GM21447 (cell line): ENCODE measurements around the gene IPCEF1.

Source experiments
- ATAC-seq: cut with Tn5 transposase; IDR thresholded peaks from one replicate; pipeline ENCODE4 v1.9.1; 2021; ENCODE audit not compliant: unreplicated experiment

Gene IPCEF1

GRCh38 chr6:154373971-154374370, 17.4 kb upstream of the IPCEF1 start:
- no peak for ATAC-seq

GRCh38 chr6:154371281-154371680, 14.7 kb upstream of the IPCEF1 start:
- ATAC-seq: no peak

DNA sequence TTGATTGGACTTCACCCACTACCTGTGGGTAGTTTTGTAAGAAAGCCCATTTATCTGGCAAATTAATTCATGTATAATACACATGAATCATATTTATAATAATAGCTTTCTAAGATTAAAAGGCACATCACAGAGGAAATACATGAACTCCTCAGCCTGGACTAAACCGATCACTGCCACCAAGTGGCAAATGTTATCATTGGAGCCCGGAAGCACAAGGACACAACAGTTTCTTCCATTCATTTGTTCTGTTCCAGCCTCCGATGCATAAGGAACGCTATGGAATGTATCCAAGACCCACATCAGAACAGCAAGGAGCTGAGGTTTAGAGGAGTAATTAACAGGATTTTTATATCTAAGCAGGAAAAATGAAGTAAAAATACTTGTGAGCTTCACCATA, 13.9 kb upstream of the IPCEF1 start:
- peak; percentile 81 for ATAC-seq

DNA sequence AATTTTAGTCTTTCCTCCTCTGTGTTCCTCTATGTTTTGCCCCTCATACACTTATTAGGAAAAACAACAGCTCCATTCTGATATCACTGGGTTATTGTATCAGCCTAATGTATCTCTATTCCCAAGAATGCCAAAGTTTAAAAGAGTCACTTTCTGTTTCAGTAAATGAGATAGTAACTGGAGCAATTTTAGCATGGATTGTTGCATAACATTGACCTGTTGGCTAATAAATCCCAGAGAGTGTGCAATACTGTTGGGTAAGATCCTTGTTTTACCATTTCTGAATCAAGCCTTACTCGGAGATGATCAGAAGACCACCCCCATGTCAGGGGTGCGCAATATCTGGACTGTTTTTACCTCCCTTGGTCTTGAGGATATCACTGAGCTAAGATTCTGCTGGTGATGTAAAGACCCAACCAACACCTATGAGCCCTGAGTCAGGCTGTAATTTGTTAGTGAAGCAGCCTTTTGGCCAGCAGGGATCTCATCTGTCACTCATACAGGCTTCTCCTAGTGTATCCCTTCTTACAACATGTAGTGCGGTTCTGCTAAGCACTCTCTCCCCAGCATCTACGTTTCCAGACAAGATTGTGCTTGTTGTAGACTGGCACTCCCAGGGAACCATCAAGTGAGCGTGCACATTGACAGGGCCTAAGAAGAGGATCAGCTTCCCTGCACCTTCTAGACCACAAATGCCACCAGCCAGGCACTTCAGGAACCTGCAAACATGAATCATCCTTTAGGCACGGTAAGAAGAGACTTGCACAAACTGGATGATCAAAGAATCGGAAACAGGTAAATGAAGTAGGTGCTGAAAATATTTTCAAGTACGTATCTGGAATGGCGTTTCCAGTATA, 11.5 kb upstream of the IPCEF1 start:
- no peak for ATAC-seq

GRCh38 chr6:154367336-154367735, 10.7 kb upstream of the IPCEF1 start:
- ATAC-seq: no peak

GRCh38 chr6:154363821-154364220, 7.2 kb upstream of the IPCEF1 start:
- ATAC-seq: no peak

- ATAC-seq: no peak
Observed at GRCh38 chr6:154361476-154361875, 4.9 kb upstream of the IPCEF1 start.

GRCh38 chr6:154360476-154360875, 3.9 kb upstream of the IPCEF1 start:
- no peak for ATAC-seq

DNA sequence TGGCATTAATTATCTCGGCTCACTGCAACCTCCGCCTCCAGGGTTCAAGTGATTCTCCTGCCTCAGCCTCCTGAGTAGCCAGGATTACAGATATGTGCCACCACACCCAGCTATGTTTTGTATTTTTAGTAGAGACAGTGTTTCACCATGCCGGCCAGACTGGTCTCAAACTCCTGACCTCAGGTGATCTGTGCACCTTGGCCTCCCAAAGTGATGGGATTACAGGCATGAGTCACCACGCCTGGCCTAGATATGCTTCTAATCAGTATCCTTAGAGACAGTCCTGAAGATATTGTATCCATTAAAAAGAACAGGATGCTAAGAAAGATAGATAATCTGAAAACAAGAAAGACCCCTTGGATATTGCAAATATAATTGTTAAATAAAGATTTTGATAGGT, 3.1 kb upstream of the IPCEF1 start:
- ATAC-seq: no peak

GRCh38 chr6:154359161-154359574, 2.6 kb upstream of the IPCEF1 start:
- ATAC-seq: no peak

DNA sequence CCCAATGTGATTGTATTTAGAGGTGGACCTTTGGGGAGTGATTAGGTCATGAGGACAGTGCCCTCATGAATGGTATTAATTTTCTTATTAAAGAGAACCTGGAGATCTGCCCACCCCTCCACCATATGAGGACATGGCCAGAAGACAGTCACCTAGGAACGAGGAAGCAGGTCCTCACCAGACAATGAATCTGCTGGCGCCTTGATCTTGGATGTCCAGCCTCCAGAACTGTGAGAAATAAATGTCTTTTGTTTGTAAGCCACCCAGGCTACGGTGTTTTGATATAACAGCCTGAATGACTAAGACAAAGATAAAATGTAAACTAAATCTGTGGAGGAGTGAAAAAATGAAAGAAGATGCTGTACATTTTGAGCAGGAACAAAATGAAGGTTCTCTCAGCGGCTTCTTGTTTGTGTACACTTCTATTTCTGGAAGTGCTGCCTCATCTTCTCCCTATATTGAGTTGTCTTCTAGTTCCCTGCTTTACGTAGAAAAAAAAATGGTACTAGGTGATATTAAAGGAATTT, 1.5 kb upstream of the IPCEF1 start:
- ATAC-seq: no peak

- ATAC-seq: no peak
Observed at GRCh38 chr6:154356113-154356512, 490 bp downstream of the IPCEF1 start.

GRCh38 chr6:154354265-154354777, 2.3 kb downstream of the IPCEF1 start:
- no peak for ATAC-seq

GRCh38 chr6:154353626-154354025, 3.0 kb downstream of the IPCEF1 start:
- ATAC-seq: no peak

DNA sequence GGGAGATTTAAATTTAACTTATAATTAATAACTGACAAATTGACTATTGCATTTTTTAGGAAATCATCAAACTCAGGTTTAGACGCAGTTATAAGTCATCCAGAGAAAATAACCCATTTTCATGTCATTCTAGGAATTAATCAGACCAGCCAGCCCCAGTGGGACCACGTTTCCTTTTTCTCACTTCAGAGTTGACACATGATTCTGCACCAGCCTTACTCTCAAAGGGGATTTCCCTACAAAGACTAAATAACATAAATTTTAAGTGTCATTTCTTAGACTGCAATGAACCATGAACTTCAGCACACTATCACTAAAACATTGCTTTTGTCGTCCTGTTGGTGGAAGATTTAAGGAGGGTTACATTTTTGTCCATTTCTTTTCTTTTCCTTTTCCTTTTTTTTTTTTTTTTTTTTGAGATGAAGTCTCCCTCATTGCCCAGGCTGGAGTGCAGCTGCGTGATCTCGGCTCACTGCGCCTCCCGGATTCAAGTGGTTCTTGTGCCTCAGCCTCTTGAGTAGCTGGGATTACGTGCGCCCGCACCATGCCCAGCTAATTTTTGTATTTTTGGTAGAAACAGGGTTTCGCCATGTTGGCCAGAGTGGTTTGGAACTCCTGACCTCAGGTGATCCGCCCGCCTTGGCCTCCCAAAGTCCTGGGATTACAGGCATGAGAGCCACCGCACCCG, 3.6 kb downstream of the IPCEF1 start:
- peak; percentile 65 for ATAC-seq

GRCh38 chr6:154350293-154350692, 6.3 kb downstream of the IPCEF1 start:
- ATAC-seq: no peak

- ATAC-seq: no peak
Observed at GRCh38 chr6:154347981-154348380, 8.6 kb downstream of the IPCEF1 start.

DNA sequence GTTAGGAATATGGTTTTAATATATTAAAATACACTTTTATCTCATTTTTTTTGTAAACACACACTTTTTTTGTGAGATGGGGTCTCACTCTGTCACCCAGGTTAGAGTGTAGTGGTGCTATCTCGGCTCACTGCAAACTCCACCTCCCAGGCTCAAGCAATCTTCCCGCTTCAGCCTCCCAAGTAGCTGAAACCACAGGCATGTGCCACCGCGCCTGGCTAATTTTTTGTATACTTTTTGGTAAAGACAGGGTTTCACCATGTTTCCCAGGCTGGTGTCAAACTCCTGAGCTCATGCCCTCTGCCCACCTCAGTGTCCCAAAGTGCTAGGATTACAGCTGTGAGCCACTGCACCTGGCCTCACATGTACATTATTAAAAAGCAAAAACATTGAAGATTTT, 10.8 kb downstream of the IPCEF1 start:
- ATAC-seq: no peak

- no peak for ATAC-seq
Observed at GRCh38 chr6:154343473-154344308, 12.9 kb downstream of the IPCEF1 start.

DNA sequence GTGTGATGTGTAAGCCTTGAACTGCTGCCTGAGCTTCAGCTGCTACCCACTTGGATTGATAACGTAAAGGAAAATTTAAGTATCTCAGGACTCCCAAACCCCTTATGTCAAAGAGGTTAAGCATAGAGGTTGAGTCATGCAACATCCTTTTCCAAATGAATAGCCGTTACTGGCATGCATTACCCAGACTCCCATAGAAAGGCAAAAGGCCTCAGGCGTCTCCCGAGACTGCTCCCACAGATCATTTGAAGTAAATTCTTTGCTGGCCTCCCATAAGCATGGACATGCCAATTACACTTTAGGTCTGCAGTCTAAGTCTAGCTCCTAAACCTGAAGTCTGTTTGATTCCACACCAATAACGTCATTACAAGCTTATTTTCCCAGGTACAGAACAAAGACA, 14.7 kb downstream of the IPCEF1 start:
- ATAC-seq: no peak

- ATAC-seq: no peak
Observed at GRCh38 chr6:154341336-154341735, 15.3 kb downstream of the IPCEF1 start.
